Measurements from ENCODE around the gene SCRN1.

GRCh38 chr7:30018451-30018850 lies 28.9 kb upstream of the SCRN1 start:
- no peak for TF ChIP-seq ZNF274 (IDR thresholded peaks at IDR 0.05; ENCODE audit: low read depth, low read length)
- no peak for TF ChIP-seq SUZ12 (IDR thresholded peaks at IDR 0.05; ENCODE audit: extremely low read depth, insufficient read depth, insufficient read length)
- TF ChIP-seq YY1 (IDR thresholded peaks at IDR 0.05; ENCODE audit: insufficient read depth, insufficient read length), result no peak
